PFSK-1 (cell line): ENCODE results near the gene PTPRH.

Experiments
- POLR2AphosphoS5 ChIP-seq: IDR thresholded peaks from 2 replicates; pipeline ENCODE4 v1.6.1; 2012; ENCODE audit warnings: low read depth, mild to moderate bottlenecking, control low read depth, low read length, moderate library complexity
- SIN3A ChIP-seq: IDR thresholded peaks from 2 replicates; pipeline ENCODE4 v1.6.1; 2012; ENCODE audit warnings: mild to moderate bottlenecking, low read length, moderate library complexity, borderline replicate concordance; ENCODE audit not compliant: insufficient read depth
- TAF1 ChIP-seq: IDR thresholded peaks from 2 replicates; pipeline ENCODE4 v1.6.1; 2012; ENCODE audit warnings: low read length, control low read depth, borderline replicate concordance; ENCODE audit not compliant: insufficient read depth
- TF ChIP-seq, protein P1 (sequence below), 2 experiments: IDR thresholded peaks; 2 replicates each; pipeline versions ENCODE4 v1.6.1 to v1.8.0; 2011 to 2012; ENCODE audit warnings: low read depth in 2 of 2, low read length in 2 of 2, control low read depth in 1 of 2, inconsistent platforms in 1 of 2, mild to moderate bottlenecking in 1 of 2, moderate library complexity in 1 of 2; ENCODE audit not compliant: insufficient read depth in 1 of 2

- TF ChIP-seq, protein P1, sequence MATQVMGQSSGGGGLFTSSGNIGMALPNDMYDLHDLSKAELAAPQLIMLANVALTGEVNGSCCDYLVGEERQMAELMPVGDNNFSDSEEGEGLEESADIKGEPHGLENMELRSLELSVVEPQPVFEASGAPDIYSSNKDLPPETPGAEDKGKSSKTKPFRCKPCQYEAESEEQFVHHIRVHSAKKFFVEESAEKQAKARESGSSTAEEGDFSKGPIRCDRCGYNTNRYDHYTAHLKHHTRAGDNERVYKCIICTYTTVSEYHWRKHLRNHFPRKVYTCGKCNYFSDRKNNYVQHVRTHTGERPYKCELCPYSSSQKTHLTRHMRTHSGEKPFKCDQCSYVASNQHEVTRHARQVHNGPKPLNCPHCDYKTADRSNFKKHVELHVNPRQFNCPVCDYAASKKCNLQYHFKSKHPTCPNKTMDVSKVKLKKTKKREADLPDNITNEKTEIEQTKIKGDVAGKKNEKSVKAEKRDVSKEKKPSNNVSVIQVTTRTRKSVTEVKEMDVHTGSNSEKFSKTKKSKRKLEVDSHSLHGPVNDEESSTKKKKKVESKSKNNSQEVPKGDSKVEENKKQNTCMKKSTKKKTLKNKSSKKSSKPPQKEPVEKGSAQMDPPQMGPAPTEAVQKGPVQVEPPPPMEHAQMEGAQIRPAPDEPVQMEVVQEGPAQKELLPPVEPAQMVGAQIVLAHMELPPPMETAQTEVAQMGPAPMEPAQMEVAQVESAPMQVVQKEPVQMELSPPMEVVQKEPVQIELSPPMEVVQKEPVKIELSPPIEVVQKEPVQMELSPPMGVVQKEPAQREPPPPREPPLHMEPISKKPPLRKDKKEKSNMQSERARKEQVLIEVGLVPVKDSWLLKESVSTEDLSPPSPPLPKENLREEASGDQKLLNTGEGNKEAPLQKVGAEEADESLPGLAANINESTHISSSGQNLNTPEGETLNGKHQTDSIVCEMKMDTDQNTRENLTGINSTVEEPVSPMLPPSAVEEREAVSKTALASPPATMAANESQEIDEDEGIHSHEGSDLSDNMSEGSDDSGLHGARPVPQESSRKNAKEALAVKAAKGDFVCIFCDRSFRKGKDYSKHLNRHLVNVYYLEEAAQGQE (IDR thresholded peaks at IDR 0.05; ENCODE audit: insufficient read depth in 1 of 2, low read depth in 2 of 2, low read length in 2 of 2), result peak; percentile 24 to 53; a peak in 1 of 4 replicates
- TF ChIP-seq TAF1 (no peak), POLR2AphosphoS5 (no peak), SIN3A (no peak)
These were observed 50.9 kb downstream of the PTPRH start for GRCh38 chr19:55158423-55158822.
